Skeletal muscle satellite cell (primary cell): ENCODE data around the gene OR11L1.

Experiments
- H3K27me3 ChIP-seq: 2 replicates; pipeline ENCODE4 v1.7.0; 2013; ENCODE audit warnings: low read length; ENCODE audit not compliant: control insufficient read depth, insufficient read depth
- H3K36me3 ChIP-seq: 2 replicates; pipeline ENCODE4 v1.7.0; 2013; ENCODE audit warnings: mild to moderate bottlenecking, control low read depth, low read length; ENCODE audit not compliant: insufficient read depth
- H3K4me1 ChIP-seq: 2 replicates; pipeline ENCODE4 v1.7.0; 2013; ENCODE audit warnings: low read length; ENCODE audit not compliant: control insufficient read depth, insufficient read depth
- H3K4me2 ChIP-seq: 2 replicates; pipeline ENCODE4 v1.7.0; 2013; ENCODE audit warnings: mild to moderate bottlenecking, low read length
- H3K4me3 ChIP-seq: 2 replicates; pipeline ENCODE4 v1.7.0; 2013; ENCODE audit warnings: low read length
- H3K9ac ChIP-seq: 2 replicates; pipeline ENCODE4 v1.7.0; 2013; ENCODE audit warnings: mild to moderate bottlenecking, low read depth, low read length, moderate library complexity
- H3K9me3 ChIP-seq: replicated peaks from 2 replicates; pipeline ENCODE4 v1.7.0; 2013; ENCODE audit warnings: mild to moderate bottlenecking, control low read depth, low read length

OR11L1 gene

GRCh38 chr1:247849616-247850015 lies 7.9 kb upstream of the OR11L1 start:
- H3K4me1 ChIP-seq: no peaks in the 10 kb centered on the region
- no peaks in the 10 kb centered on the region for H3K27me3 ChIP-seq
- no peaks in the 10 kb centered on the region for H3K36me3 ChIP-seq
- no peak overlapping the region for H3K4me3 ChIP-seq
- no peak overlapping the region for H3K9ac ChIP-seq
- peaks cover 18% of the 10 kb centered on the region for H3K9me3 ChIP-seq
- no peak overlapping the region for H3K4me2 ChIP-seq

DNA sequence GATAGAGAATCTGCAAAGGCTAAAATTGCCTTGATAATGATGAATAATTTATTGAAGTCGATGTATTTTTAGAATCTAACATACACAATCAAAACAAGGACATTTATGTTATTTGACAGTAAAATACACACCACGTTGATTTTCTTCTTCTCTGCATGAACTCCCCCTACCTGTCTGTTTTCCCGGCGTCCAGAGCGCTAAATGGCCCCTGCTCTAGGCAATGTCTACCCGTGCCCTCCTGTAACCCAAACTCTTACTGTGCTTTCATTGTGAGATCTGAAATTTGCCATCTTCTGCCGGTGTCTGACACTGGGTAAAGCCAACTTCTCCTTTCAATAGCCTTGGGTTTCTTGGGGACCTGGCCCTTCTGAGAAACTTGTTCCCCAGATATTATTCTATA lies 6.7 kb upstream of the OR11L1 start:
- Histone ChIP-seq H3K4me3 (no peak overlapping the region), H3K4me2 (no peak overlapping the region), H3K9me3 (peaks cover 21% of the 10 kb centered on the region), H3K4me1 (no peaks in the 10 kb centered on the region), H3K36me3 (no peaks in the 10 kb centered on the region), H3K9ac (no peak overlapping the region), H3K27me3 (no peaks in the 10 kb centered on the region)

DNA sequence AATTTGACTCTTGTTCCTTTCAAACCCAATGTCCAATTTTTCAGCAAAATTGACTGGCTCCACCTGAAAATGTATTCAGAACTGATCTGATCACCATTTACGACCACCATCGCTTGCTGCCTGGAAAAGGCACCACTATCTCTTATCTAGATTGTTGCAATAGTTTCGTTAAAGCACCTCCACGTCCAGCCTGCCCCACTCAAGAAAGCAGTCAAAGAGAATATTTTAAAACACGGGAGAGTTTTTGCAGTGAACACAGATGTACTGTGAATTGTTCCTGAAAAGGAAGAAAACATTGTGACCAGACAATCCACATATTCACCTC lies 4.0 kb upstream of the OR11L1 start:
- H3K9me3 ChIP-seq: peaks cover 14% of the 10 kb centered on the region

DNA sequence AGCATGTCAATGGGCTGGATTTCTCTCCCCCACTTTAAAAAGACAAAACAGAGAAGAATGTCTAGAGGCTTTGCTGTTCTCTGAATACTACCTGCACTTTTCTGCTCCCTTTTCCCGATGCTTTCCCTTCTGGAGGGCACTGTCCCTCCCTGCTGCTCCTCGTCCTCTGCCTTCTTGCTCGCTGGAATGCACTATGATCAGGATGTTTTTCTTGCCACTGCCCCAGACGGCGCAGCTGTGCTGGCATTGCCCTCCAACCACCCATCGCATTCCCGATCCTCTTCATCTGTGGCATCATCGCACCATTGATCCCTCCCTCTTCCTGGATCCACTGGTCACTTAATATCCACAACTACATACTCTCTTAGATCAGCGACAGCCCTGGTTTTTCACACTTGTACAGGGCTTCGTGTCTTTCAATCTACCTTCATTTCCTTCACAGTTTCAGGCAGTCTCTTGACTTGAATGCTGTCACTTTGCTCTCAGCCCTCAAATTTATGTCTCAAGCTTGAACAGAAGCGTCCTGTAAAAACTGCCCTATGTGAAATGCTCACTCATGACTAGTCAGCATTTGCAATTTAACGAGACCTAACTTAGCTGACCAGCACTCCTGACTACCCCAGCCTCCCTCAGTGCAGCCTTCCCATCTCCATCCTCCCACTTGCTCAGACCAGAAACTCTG lies 3.5 kb upstream of the OR11L1 start:
- Histone ChIP-seq H3K4me1 (no peaks in the 10 kb centered on the region), H3K4me2 (no peak overlapping the region), H3K9ac (no peak overlapping the region), H3K9me3 (peaks cover 14% of the 10 kb centered on the region), H3K27me3 (no peaks in the 10 kb centered on the region), H3K4me3 (no peak overlapping the region), H3K36me3 (no peaks in the 10 kb centered on the region)

More for the DNA sequence above, 4.0 kb upstream of the OR11L1 start:
- Histone ChIP-seq H3K9ac (no peak overlapping the region), H3K27me3 (no peaks in the 10 kb centered on the region), H3K36me3 (no peaks in the 10 kb centered on the region), H3K4me2 (no peak overlapping the region), H3K4me3 (no peak overlapping the region), H3K4me1 (no peaks in the 10 kb centered on the region)

DNA sequence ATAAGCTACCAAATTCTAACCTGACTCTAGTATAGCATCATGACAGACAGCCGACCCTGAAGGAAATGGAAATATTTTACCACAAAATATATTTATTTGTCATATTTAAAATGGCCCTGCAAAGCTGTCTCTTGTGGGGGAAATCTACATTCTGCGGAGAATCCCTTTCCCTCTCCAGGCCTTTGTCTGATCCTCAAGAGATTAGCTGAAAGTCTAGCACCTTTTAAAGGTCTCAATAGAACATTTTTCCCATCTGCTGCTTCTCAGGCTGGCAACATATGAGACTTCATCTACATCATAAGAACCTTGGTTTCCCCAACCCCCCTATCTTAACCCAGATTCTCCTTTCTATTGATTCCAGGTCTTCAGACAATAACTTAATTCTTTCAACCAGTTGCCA lies 1.7 kb upstream of the OR11L1 start:
- Histone ChIP-seq H3K9ac (no peak overlapping the region), H3K27me3 (no peaks in the 10 kb centered on the region), H3K4me1 (no peaks in the 10 kb centered on the region), H3K9me3 (peaks cover 15% of the 10 kb centered on the region), H3K36me3 (no peaks in the 10 kb centered on the region), H3K4me3 (no peak overlapping the region), H3K4me2 (no peak overlapping the region)

- Histone ChIP-seq H3K4me1 (no peaks in the 10 kb centered on the region), H3K27me3 (no peaks in the 10 kb centered on the region), H3K4me3 (no peak overlapping the region), H3K9ac (no peak overlapping the region), H3K36me3 (no peaks in the 10 kb centered on the region), H3K9me3 (peaks cover 13% of the 10 kb centered on the region), H3K4me2 (no peak overlapping the region)
Observed at GRCh38 chr1:247840818-247841217, 878 bp downstream of the OR11L1 start.

- Histone ChIP-seq H3K9me3 (peaks cover 6% of the 10 kb centered on the region), H3K36me3 (no peaks in the 10 kb centered on the region), H3K4me1 (no peaks in the 10 kb centered on the region), H3K27me3 (no peaks in the 10 kb centered on the region), H3K9ac (no peak overlapping the region), H3K4me2 (no peak overlapping the region), H3K4me3 (no peak overlapping the region)
Observed at GRCh38 chr1:247833601-247834000, 8.1 kb downstream of the OR11L1 start.

DNA sequence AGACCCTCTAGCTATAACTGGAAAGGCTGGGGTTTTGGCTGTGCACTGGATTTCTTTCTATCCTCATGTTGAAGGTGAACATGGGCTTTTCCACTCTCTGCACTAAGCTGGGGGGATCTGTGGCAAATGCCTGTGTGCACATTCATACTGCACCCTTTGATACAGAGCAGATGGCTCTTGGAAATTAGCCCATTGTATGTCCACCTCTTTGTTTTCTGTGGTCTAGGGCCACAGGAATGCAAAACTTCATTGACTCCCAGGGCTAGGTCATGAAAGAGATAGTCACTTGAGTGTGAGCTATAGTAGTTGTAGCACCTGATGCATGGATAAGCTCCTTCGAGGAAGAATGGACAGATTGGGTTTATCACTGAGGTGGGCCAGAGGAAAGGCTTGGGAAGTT lies 12.0 kb downstream of the OR11L1 start:
- H3K9ac ChIP-seq: no peak overlapping the region
- H3K4me1 ChIP-seq: no peaks in the 10 kb centered on the region
- H3K27me3 ChIP-seq: no peaks in the 10 kb centered on the region
- no peak overlapping the region for H3K4me2 ChIP-seq
- no peaks in the 10 kb centered on the region for H3K9me3 ChIP-seq
- H3K4me3 ChIP-seq: no peak overlapping the region
- no peaks in the 10 kb centered on the region for H3K36me3 ChIP-seq

- no peak overlapping the region for H3K4me2 ChIP-seq
- no peaks in the 10 kb centered on the region for H3K27me3 ChIP-seq
- no peaks in the 10 kb centered on the region for H3K9me3 ChIP-seq
- H3K4me3 ChIP-seq: no peak overlapping the region
- H3K9ac ChIP-seq: no peak overlapping the region
- no peaks in the 10 kb centered on the region for H3K36me3 ChIP-seq
- H3K4me1 ChIP-seq: no peaks in the 10 kb centered on the region
Observed at GRCh38 chr1:247825362-247825761, 16.3 kb downstream of the OR11L1 start.

- H3K4me3 ChIP-seq: no peak within 1 kb of the TSS
- no peaks in the 10 kb centered on the region for H3K36me3 ChIP-seq
- no peak within 1 kb of the TSS for H3K4me2 ChIP-seq
- no peaks in the 10 kb centered on the region for H3K4me1 ChIP-seq
- peaks cover 2% of the 10 kb centered on the region for H3K9me3 ChIP-seq
- no peaks in the 10 kb centered on the region for H3K27me3 ChIP-seq
- no peak within 1 kb of the TSS for H3K9ac ChIP-seq
Observed at GRCh38 chr1:247824023-247824422, 17.7 kb downstream of the OR11L1 start, which contains the start of gene OR14A16. OR14A16 (minus strand) TSS chr1:247824119; CDS start chr1:247815729, 8,390 bp downstream.

GRCh38 chr1:247822060-247822459 lies 19.6 kb downstream of the OR11L1 start:
- Histone ChIP-seq H3K27me3 (no peaks in the 10 kb centered on the region), H3K9me3 (peaks cover 3% of the 10 kb centered on the region), H3K4me1 (no peaks in the 10 kb centered on the region), H3K4me2 (no peak overlapping the region), H3K9ac (no peak overlapping the region), H3K36me3 (no peaks in the 10 kb centered on the region), H3K4me3 (no peak overlapping the region)

DNA sequence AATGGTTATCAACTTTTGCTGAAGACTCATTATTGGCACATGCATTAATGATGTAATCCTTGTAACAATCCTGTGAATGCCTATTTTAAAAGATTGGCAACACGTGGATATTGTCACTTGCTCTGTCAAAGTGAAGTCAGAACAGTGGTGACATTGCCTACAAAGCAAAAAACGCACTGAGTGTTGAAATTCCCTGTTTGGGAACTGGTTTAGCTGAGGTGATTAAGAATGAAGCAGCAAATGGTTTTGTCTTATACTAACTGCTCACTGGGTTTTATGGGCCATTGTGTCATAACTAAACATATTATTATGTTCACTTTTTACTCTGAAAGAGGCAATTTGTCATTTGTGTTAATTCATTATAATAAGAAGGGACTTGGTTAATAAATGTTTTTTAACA lies 29.1 kb downstream of the OR11L1 start:
- Histone ChIP-seq H3K4me1 (no peaks in the 10 kb centered on the region), H3K9me3 (peaks cover 3% of the 10 kb centered on the region), H3K9ac (no peak overlapping the region), H3K27me3 (no peaks in the 10 kb centered on the region), H3K4me3 (no peak overlapping the region), H3K36me3 (no peaks in the 10 kb centered on the region), H3K4me2 (no peak overlapping the region)
